GM08714 (cell line): ENCODE results near the gene TWIST2.

ENCODE experiments used
- H3K4me3 ChIP-seq: fragments of 200-500 bp; sonication (Bioruptor generic); 2 replicates; pipeline ENCODE4 v1.5.1; 2014; ENCODE audit warnings: mild to moderate bottlenecking, low read length, inconsistent platforms
- ZNF274 ChIP-seq: IDR thresholded peaks from 2 replicates; pipeline ENCODE4 v1.6.1; 2012; ENCODE audit warnings: mild to moderate bottlenecking, low read depth, low read length

The TWIST2 gene

GRCh38 chr2:238901461-238902057, 53.7 kb downstream of the TWIST2 start:
- H3K4me3 ChIP-seq = no peak overlapping the region
- TF ChIP-seq ZNF274 = no peak

GRCh38 chr2:238902285-238902684, 54.4 kb downstream of the TWIST2 start:
- no peak overlapping the region for H3K4me3 ChIP-seq
- TF ChIP-seq ZNF274 = no peak

DNA sequence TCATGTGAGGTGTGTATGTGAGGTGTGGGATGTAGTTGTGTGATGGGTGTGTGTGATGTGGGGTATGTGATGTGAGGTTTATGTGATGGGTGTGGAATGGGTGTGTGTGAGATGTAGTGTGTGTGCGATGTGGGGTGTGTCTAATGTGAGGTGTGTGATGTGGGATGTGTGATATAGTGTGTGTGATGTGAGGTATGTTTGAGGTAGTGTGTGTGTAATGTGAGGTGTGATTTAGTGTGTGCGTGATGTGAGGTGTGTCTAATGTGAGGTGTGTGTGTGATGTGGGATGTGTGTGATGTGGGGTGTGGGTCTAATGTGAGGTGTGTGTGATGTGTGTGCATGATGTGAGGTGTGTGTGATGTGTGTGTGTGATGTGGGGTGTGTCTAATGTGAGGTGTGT, 55.3 kb downstream of the TWIST2 start:
- no peak for TF ChIP-seq ZNF274
- H3K4me3 ChIP-seq = no peak overlapping the region

DNA sequence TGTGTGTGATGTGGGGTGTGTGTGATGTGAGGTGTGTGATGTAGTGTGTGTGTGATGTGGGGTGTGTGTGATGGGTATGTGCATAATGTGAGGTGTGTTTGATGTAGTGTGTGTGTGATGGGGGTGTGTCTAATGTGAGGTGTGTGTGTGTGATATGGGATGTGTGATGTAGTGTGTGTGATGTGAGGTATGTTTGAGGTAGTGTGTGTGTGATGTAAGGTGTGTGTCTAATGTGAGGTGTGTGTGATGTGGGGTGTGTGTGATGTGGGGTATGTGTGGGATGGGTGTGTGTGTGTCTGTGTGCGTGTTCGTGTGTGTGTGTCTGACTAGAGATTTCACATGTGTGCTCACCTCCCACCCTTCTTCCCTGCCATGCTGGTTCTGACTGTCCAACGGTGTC, 56.3 kb downstream of the TWIST2 start:
- no peak for TF ChIP-seq ZNF274
- H3K4me3 ChIP-seq = no peak overlapping the region

GRCh38 chr2:238904716-238905115, 56.8 kb downstream of the TWIST2 start:
- TF ChIP-seq ZNF274 = no peak
- no peak overlapping the region for H3K4me3 ChIP-seq

DNA sequence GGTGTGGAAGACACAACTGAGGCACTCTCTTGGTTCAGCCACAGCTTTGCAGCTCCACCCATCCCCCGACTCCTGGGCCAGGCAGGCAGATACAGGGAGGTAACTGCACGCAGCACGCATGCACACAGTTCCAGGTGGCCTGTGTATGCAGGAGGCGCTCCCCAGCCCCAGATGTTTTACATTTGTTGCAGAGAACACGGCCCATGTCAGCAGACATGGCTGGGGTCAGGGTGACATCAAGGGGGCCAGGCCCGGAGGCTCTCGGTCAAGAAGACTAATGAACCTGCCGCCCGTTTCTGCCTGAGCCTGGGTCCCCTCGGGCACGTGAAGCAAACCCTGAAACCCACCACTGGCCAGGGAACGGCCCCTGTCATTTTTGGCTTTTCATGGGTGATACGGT, 57.3 kb downstream of the TWIST2 start:
- no peak for TF ChIP-seq ZNF274
- H3K4me3 ChIP-seq = no peak overlapping the region

DNA sequence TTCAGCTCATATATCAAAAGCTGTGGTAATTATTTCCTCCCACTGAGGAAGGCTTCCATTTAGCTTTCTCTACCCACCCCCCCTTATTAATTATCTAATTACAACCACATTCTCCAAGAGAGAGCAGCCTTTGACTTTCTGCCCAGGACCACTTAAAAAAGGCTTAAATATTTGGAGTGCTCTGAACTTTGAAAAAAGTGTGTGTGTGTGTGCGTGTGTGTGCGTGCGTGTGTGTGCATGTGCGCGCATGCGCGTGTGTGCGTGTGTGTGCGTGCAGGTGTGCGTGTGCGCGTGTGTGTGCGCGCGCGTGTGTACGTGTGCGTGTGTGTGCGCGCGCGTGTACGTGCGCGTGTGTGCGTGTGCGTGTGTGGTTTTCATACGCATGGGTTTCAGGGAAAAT, 57.8 kb downstream of the TWIST2 start:
- no peak for TF ChIP-seq ZNF274
- no peak overlapping the region for H3K4me3 ChIP-seq

DNA sequence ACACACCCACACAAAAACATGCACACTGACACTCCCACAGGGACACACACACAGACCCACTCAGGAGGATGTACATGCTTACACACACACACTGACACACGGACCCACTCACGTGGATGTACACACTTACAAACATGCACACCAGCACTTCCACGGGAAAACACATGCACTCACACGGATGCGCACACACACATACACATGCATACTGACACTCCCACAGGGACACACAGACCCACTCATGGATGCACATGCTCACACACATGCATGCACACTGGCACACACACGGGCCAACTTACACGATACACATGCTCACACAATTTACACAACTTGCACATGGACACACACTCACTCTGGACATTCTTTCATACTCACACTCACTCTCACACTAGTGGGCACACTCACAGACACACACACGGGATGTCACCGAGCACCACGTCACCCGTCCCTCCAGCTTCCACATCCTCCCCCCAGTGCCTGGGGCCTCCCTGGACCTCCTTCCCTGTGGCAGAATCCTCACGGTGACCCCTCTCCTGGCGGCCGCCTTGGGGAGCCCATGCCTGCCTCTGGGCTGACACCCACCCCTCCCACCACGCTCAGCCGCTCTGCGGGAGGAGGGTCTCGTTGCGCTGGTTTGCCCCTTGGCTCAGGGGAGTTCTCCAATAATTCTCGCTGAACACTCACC, 58.5 kb downstream of the TWIST2 start:
- no peak overlapping the region for H3K4me3 ChIP-seq
- TF ChIP-seq ZNF274 = no peak

DNA sequence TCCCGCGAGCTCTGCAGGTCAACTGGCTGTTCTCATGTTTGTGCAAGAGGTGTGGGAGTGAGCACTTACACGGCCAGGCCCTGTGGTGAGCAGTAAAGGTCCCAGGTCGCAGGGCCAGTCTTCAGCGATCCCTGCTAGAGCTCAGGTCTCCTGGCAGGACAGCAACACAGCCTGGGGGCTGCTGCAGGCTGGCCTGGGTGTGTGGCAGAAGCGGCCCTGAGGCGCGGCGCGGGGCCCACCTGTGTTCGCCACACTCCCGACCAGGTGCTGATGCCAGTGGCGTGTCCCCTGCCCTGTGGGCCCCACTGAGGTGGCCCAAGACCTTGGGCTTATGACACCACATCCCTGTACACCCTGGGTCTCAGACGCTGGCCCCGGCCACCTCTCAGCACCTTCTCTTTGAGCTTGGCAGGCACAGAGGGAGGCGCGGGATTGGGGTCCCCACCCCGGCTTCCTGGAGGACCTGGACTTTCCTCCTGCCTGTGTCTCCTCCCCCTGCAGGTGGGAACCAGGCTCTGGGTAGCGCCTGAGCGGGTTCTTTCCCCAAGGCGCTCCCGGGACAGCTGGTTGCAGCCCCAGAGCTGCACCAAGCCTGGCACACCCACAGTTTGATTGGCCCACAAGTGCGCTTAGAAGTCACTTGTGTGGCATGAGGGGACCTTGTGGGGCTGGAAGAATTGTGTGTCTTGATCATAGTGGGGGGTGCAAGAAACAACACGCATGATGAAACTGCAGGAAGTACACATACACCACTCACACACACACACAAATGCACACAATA, 59.2 kb downstream of the TWIST2 start:
- H3K4me3 ChIP-seq = no peak overlapping the region
- TF ChIP-seq ZNF274 = no peak

GRCh38 chr2:238907717-238908173, 59.9 kb downstream of the TWIST2 start:
- no peak for TF ChIP-seq ZNF274
- no peak overlapping the region for H3K4me3 ChIP-seq

GRCh38 chr2:238908960-238909951, 61.4 kb downstream of the TWIST2 start:
- H3K4me3 ChIP-seq = no peak overlapping the region
- no peak for TF ChIP-seq ZNF274

DNA sequence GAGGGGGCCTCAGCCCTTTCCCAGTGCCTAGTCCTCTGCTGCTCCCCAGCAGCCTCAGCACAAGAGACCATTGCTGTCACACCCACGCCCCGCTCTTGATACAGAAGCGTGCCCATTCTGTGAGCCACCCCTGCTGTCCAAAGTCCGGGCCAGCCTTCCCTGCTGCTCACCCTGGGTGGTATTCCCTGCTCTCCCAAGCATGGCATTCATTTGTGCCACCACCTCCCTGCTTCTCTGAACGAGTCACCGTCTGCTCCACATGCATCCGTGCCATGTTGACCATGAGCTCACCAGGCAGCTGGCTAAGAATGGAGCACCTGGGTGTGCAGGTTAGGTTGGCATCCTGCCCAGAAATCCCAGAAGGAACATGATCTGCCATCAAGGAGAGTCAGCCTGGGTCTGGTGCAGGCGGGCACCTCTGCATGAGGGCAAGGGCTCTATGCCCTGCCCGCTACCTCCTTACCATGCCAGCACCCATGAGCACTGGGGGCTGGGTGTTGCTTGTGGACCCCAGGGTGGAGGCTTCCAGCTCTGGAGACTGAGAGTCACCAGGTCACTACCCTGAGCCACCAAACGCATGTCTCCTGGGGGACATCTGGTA, 63.0 kb downstream of the TWIST2 start:
- no peak overlapping the region for H3K4me3 ChIP-seq
- no peak for TF ChIP-seq ZNF274

- TF ChIP-seq ZNF274 = no peak
- H3K4me3 ChIP-seq = no peak overlapping the region
Observed at GRCh38 chr2:238911376-238912227, 63.7 kb downstream of the TWIST2 start.
